Measurements from ENCODE around the gene ST7L. TPM values are rescaled to one million over a fixed set of nuclear protein-coding genes. Genes with fewer than 3 reads are reported as not detected.

The ST7L gene
- total RNA-seq, 6 donors from 2014 or later = 14.4 to 33.9 (median 16.1) TPM

DNA sequence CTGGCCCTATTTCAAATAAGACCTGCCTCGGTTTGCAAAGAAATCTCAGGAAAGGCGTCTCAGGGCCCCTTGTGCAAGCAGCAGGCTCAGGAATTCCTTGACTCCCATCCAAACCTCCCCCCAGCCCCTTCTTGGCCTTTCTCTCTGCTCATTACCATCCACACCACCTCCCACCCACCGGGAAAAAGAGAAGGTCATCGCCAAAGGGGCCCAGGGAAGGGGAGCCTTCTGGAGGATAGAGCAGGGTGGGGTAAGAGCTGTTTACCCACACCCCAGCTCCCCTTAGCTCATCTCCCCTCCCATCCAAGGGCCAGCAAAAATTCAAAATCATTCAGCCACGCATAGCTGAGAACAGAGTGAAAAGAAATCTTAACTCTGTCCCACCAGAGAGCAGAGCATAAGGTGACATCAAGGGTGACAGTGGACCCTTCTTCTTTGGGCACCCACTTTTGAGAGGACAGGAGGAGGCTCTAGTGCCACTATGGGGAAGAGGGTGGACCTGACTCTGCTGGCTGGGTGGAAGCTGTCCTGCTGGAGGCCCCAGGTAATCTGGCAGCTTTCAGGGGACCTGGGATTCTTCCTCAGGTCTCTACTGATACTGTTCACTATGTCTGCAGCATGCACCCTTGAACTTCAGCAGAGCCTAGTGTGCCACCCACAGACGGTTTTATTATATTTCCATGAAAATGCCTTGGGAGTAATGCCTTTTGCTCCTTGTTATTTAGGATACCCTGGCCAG lies 114.1 kb downstream of the ST7L start:
- DNase-seq (no peak), ATAC-seq (ENCODE audit: low FRiP score in 2 of 2) (no peak)
- H3K27me3 ChIP-seq = peaks cover 0 to 26% (median 2%) of the 10 kb centered on the region in 4 donors
- 60 to 71% methylated on average over 6 of the region's 6 CpGs for whole genome bisulfite sequencing, 2 donors
- H3K27ac ChIP-seq = no peak overlapping the region
- H3K4me1 ChIP-seq = peaks cover 21 to 38% (median 30%) of the 10 kb centered on the region in 4 donors
- no peaks in the 10 kb centered on the region for H3K36me3 ChIP-seq
- no peak overlapping the region for H3K4me3 ChIP-seq
- no peaks in the 10 kb centered on the region for H3K9me3 ChIP-seq
- TF ChIP-seq POLR2AphosphoS5 (IDR thresholded peaks at IDR 0.05) = no peak
- no peak for TF ChIP-seq POLR2A (IDR thresholded peaks at IDR 0.05)
- TF ChIP-seq, protein P1, sequence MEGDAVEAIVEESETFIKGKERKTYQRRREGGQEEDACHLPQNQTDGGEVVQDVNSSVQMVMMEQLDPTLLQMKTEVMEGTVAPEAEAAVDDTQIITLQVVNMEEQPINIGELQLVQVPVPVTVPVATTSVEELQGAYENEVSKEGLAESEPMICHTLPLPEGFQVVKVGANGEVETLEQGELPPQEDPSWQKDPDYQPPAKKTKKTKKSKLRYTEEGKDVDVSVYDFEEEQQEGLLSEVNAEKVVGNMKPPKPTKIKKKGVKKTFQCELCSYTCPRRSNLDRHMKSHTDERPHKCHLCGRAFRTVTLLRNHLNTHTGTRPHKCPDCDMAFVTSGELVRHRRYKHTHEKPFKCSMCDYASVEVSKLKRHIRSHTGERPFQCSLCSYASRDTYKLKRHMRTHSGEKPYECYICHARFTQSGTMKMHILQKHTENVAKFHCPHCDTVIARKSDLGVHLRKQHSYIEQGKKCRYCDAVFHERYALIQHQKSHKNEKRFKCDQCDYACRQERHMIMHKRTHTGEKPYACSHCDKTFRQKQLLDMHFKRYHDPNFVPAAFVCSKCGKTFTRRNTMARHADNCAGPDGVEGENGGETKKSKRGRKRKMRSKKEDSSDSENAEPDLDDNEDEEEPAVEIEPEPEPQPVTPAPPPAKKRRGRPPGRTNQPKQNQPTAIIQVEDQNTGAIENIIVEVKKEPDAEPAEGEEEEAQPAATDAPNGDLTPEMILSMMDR (IDR thresholded peaks at IDR 0.05) = no peak
- no peak for TF ChIP-seq EP300 (IDR thresholded peaks at IDR 0.05)

DNA sequence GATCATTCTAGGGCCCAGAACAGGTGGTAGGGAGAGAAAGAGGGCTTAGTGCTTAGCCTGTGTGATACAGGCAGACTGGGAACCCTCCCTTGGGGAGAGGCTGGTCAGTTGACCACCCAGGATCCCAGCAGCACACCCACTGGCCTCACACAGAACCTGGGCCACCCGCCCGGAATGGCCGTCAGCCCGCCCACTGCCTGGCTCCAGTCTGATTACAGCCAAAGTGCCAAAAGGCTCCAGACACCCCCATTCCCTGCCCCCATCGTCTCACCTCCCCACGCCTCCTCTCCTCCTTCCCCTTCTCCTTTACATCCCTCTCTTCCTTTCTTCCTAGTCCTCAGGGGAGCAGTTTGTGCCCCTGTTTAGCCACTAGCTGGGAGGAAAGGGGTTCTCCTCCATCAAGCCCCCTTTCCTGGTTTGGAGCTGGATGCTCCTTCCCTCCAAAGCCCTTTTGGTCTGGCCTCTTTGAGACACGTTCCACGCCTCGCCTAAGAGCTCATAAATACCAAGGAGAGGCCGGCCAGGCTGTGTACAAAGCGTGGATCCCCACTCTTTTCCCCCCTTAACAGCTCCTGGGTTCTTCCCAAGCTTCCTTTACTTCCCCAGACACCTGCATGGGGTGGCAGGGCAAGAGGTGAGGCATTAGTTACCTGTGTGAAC lies 114.8 kb downstream of the ST7L start:
- ATAC-seq (ENCODE audit: low FRiP score in 2 of 2) (no peak), DNase-seq (peak in 1 of 2 donors; percentile 79)
- Histone ChIP-seq H3K9me3 (no peaks in the 10 kb centered on the region), H3K27me3 (peaks cover 0 to 20% (median under 1%) of the 10 kb centered on the region in 4 donors), H3K27ac (no peak overlapping the region), H3K4me3 (no peak overlapping the region), H3K4me1 (peaks cover 21 to 32% (median 28%) of the 10 kb centered on the region in 4 donors), H3K36me3 (no peaks in the 10 kb centered on the region)
- 86 to 91% methylated on average over 11 of the region's 11 CpGs for WGBS, 2 donors
- TF ChIP-seq EP300 (IDR thresholded peaks at IDR 0.05) (no peak), POLR2AphosphoS5 (IDR thresholded peaks at IDR 0.05) (no peak), POLR2A (IDR thresholded peaks at IDR 0.05) (no peak)
- TF ChIP-seq, protein P1 (IDR thresholded peaks at IDR 0.05) = no peak

DNA sequence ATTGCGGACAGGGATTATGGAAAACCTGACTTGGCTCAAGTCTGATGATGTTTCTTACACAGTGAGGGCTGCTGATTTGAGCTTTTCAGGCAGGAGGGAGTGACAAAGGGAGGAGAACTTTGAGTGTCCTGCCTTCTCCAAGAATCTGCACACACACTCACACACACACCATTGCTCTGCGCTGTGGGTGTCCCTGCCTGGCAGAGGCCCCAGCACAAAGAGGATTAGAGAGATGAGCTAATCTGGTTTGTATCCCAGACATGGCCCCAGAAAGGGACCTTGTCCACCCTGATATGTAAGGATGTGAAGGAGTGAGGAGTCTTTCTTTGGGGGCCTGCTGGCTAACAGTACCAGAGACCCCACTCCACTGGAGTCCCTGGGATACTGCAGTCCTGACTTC lies 116.1 kb downstream of the ST7L start:
- Histone ChIP-seq H3K9me3 (no peaks in the 10 kb centered on the region), H3K4me3 (no peak overlapping the region), H3K27ac (no peak overlapping the region), H3K36me3 (no peaks in the 10 kb centered on the region), H3K4me1 (peaks cover 11 to 19% (median 16%) of the 10 kb centered on the region in 4 donors), H3K27me3 (peaks cover 0 to 7% (median 0%) of the 10 kb centered on the region in 4 donors)
- TF ChIP-seq POLR2A (IDR thresholded peaks at IDR 0.05) = no peak
- no peak for TF ChIP-seq EP300 (IDR thresholded peaks at IDR 0.05)
- TF ChIP-seq, protein P1 (IDR thresholded peaks at IDR 0.05) = no peak
- TF ChIP-seq POLR2AphosphoS5 (IDR thresholded peaks at IDR 0.05) = no peak
- ATAC-seq (ENCODE audit: low FRiP score in 2 of 2) = peak in 1 of 2 donors; percentile 31
- DNase-seq = no peak
- WGBS, 2 donors = 87 to 91% methylated on average over 2 of the region's 2 CpGs

DNA sequence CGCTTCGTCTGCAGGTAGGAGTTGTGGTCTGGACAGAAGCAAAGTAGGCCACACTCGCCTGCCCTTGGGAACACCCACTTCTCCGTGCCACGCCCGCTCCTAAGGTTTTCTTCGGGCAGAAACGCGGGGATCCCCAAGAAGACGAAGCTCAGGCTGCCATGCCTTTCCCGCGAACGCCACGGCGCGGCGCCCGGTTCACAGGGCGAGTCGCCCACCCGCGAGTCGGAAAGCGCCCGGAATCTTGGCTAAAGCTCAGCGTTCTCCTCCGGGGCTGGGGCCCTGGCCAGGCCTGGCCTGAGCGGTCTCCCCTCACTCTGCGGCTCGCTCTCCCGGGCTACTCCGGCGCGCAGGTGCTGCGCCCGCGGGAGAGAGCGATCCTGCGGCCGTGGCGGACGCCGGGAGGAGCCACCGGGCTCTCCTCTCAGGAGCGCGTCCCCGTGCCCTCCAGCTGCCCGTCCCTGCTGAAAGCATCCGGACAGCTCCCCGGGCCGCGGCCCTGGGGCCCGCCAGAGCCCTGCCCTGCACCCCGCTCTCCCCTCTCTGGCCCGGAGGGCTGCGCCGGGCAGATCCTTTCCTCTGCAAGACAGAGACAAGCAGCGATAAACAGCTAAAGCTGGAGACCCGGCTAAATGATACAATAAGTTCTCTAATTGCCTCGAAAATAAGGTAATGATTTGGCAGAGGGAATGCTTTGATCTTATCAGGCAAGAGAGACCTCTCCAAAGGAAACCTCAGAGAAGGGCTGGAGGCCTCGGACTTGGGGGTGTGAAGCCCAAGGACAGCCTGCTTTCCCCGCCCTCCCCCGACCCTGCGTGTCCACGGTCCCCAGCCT lies 116.9 kb downstream of the ST7L start:
- DNase-seq (peak; percentile 70 to 95), ATAC-seq (ENCODE audit: low FRiP score in 2 of 2) (peak; percentile 34 to 88)
- Histone ChIP-seq H3K4me3 (peak overlapping the region; percentile 22 to 53 (median 48)), H3K9me3 (no peaks in the 10 kb centered on the region), H3K36me3 (no peaks in the 10 kb centered on the region), H3K27ac (peak overlapping the region in 2 of 4 donors; percentile 51 to 59), H3K27me3 (peaks cover 0 to 5% (median 0%) of the 10 kb centered on the region in 4 donors), H3K4me1 (peaks cover 9 to 15% (median 12%) of the 10 kb centered on the region in 4 donors)
- peak in 1 of 2 donors; percentile 39 for TF ChIP-seq POLR2AphosphoS5 (IDR thresholded peaks at IDR 0.05)
- no peak for TF ChIP-seq POLR2A (IDR thresholded peaks at IDR 0.05)
- TF ChIP-seq, protein P1 (IDR thresholded peaks at IDR 0.05) = peak; percentile 65 to 81 (median 76)
- TF ChIP-seq EP300 (IDR thresholded peaks at IDR 0.05) = no peak
- WGBS, 2 donors = 5 to 32% methylated on average over 9 to 64 of the region's 65 CpGs

Measured in upper lobe of left lung (tissue), 6 donors.